Embryonic facial prominence (tissue), 1 donor: ENCODE data around the gene CFAP68.
A peak's percentile ranks its signal among the peaks of the same experiment; 100 is the strongest.
"Not testable (repeated sequence)": the region's sequence is repeated elsewhere in the genome, so short reads cannot be mapped to it uniquely, and the experiment has no call there.

ENCODE experiments used
- DNase-seq: peaks from one replicate; pipeline ENCODE4 v3.0.0-alpha.2; 2016; ENCODE audit errors: extremely low spot score

CFAP68 gene

DNA sequence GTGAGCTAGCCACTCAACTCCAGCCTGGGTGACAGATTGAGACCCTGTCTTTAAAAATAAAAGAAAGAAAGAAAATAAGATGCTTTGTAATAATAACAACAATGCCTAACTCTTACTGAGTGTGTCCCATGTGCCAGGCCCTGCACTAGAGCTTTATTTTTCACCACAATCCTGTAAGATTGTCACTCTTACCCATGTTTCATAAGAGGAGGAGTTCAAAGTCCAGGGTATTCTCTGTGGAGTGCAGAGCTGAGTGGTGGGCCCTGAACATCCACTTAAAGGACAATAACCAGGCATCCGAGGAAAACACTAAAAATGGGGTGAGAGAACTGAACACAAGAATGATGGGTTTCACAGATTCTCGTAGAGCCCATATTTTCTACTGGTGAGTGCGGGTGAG lies 38.4 kb downstream of the CFAP68 start:
- DNase-seq, result no peak

DNA sequence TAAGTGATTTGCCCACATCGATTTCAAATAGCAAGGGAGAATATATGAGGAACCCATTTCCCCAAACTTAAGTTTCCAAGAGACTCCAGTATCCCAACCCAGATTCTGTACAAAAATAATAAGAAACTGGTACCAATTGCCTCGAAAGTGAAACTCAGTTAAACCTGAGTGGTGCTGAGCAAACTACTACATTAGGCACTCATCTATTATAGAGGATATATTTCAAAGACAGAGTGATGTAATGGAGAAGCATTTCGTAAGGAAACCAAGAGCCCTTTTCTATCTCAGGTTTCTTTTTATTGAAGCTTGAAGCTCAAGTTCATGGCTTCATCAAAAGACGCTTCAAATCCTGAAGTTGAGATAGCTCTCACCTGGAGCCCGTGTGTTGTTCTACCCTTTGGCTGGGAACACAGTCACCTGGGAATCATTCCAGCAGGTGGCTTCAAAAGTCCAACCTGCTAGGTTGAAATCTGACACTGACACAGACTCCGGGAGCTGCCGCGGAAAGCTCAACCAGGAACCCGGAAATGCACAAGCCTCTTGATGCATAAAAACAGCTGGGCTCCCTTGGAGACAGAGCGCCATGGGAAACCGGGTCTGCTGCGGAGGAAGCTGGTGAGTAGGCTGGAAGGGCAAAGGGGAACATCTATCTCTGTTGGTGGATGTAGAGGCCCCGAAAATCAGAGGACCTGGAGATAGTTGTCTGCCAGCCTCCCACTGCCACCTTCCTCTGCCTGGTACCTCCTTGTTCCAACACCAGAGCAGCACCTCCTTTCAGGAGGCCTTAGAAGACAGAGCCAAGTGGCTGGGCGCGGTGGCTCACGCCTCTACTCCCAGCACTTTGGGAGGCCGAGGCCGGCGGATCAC lies 39.3 kb downstream of the CFAP68 start, which contains the start of gene C11orf52:
Gene C11orf52 (plus strand): TSS at position 524 of the 867 bp plus-strand sequence. CDS start 60 bp downstream, at position 584.
- DNase-seq, result no peak

DNA sequence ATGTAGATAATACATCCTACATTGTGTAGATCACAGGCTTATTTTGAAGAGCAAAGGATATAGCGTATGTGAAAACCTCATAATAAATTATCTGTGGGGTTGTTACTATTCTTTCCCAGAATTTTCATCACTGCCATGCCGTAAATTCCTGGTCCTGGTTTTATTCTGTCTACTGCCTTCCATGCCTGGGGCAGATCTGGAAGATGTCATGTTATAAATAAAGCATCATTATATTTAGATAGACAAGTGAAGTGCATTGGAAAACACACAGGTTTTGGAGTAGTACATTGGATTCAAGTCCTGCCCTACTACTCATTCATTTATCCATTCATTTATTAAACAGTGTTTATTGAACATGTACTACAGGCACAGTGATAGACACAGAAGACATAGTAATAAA lies 41.6 kb downstream of the CFAP68 start:
- DNase-seq, result no peak

DNA sequence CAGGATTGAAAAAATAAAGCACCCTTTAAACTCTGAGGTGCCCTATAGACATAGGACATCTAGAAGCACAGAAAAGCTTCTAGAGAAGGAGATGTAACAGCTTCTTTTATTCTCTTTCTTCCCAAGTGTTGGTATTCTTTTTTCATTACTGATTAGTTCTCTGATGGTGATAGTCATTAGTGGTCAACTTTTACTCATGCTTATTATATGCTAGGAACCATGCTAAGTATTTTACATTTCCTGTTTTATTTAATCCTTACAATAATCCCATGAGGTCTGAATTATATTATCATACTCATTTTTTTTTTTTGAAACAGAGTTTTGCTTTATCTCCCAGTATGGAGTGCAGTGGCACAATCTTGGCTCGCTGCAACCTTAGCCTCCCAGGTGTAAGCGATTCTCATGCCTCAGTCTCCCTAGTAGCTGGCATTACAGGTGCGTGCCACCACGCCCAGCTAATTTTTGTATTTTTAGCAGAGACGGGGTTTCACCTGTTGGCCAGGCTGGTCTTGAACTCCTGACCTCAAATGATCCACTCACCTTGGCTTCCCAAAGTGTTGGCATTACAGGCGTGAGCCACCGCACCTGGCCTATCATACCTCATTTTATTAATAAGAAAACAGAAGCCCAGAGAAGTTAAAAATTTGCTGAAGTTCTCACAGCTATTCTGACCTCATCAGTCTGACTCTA lies 42.3 kb downstream of the CFAP68 start:
- no peak for DNase-seq

DNA sequence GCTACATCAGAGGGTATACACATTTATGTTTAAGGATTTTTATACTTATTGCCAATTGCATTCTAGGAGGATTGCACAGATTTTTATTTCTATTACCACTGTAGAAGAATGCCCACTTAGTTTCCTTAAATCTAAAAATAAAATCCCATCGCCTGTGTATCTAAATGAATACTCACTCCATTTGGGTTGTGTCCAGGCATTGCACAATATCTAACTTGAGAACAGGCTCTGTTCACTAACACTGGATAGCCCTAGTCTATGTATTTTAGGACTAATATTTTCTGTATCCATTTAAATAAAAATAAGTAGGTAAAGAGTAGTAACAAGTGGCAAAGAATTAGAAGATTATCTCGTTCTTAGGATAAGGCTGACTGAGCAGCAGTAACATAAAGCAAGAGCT lies 43.5 kb downstream of the CFAP68 start:
- DNase-seq, result no peak

DNA sequence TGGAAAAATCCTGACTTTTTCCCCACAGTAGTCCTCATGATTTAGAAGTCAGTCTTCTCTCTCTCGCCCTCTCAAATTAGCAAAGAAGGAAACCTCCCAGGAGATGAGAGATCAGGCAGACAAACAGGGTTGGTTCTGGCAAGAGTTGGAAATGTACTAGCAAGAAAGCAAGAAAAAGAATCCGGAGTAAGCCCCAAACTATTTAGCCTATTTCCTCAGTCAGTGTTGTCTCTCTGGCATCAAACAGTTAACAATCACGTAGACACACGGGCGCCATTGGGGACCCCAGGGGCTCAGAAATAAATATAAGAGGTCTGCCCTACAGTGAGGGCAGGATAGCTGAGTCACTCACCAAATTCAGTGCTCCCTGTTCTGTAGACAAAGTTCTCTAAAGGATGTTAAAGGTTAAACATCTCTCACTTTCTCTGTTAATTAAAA lies 44.0 kb downstream of the CFAP68 start:
- DNase-seq, result no peak

DNA sequence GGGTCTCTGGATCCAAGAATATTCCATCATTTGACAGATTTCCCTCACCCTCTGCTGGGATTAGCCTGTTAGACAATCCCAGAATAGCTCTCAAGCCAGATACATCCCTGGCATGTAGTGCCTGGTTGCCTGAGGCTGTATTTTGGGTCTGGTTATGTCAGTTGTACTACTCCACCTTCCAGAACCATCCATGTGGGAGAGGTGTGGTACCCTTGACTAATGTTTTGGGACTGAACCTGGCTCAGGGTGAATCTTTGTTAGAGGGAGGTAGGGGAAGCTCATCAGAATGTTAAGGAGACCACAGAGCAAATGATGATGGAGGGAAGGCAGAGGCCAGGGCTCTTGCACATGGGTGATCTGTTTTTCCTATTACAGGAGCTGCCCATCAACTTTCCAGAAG lies 44.6 kb downstream of the CFAP68 start:
- DNase-seq, result no peak

DNA sequence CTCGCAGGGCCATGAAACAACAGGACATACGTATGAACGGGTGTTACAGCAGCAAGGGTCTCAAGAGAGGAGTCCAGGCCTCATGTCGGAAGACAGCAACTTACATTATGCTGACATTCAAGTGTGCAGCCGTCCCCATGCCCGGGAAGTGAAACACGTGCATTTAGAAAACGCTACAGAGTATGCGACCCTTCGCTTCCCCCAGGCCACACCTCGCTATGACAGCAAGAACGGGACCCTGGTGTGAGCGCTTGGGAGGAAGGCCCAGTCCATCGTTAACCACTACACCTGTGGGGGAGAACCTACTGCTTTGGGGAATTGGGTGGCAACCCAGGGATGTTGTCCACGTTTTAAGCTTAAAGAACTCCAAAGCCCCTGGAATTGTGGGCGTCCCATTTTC lies 46.6 kb downstream of the CFAP68 start:
- DNase-seq, result no peak

DNA sequence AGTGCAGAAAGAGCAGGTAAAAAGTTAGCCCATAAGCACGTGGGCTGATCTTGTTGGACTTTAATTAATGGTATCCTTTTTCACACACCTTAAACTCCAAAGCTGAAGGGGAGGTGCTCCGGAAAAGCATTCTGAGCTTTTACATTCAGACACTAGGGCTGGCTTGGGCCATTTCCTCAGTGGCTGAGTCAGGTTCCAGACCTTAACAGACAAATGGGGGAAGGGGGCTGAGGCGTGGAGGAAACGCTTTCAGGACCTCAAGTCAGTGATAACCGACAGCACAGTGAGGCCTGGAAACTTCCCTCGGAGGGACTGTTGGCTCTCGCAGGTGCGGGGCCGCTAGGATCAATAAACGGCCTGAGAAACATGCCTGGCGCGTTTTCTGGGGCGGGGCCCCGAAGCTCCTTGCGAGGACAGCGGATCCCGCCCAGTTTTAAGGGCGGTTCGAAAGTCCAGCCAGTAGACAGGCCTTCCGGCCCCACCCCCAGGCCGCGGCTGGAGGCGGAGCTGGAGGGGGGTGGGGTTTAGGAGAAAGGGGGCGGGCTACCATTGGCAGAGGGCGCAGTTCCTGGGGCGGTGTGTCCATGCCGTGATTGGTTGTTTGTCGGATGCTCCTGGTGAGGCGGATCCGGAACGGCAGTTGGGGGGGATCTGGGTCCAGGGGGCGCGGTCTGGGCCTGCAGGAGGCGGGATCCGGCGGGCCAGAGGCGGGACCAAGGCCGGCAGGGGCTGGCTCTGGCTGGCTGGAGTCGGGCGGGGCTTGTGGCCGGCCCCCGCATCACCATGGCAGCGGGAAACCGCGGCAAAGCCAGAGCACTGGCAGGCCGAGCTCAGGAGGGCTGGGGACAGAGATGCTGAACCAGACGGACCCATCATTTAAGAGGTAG lies 47.4 kb downstream of the CFAP68 start:
- peak; percentile 89 for DNase-seq

DNA sequence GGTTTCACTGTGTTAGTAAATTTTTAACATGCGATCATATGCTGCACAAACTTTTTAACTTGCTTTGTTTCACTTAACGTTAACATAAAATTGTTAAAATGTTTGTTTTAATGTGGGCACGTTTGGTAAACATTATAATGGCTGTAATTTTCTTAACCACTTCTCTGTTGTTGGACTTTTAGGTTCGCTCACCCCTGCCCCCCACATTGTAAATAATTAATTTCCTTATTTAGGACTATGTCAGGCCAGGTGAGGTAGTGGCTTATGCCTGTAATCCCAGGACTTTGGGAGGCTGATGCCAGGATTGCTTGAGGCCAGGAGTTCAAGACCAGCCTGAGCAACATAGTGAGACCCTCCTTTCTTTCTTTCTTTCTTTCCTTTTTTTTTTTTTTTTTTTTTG lies 51.1 kb downstream of the CFAP68 start:
- no peak for DNase-seq

DNA sequence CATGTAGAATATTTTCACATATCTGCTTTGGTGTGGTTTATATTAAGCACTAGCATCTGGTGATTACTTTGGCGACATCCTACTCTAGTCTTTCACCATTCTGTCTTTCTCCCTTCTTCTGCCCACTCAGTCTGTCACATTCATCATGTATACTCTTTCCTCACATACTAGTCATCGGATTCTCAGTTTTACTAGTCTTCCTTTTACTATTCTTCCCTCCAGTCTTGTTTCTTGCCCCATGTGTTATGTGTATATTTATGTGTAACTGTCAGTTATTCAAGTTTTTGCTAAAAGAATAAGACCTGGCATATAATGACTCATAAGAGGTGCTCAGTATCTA lies 53.2 kb downstream of the CFAP68 start:
- DNase-seq, result no peak

DNA sequence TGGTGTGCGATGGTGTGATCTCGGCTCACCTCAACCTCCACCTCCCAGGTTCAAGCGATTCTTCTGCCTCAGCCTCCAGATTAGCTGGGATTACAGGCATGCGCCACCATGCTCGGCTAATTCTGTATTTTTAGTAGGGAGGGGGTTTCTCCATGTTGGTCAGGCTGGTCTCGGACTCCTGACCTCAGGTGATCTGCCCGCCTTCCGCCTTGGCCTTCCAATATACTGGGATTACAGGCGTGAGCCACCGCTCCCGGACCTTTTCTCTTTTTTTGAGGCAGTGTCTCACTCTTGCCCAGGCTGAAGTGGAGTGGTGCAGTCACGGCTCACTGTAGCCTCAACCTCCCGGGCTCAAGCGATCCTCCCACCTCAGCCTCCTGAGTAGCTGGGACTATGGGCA lies 53.8 kb downstream of the CFAP68 start:
- not testable (repeated sequence) for DNase-seq

DNA sequence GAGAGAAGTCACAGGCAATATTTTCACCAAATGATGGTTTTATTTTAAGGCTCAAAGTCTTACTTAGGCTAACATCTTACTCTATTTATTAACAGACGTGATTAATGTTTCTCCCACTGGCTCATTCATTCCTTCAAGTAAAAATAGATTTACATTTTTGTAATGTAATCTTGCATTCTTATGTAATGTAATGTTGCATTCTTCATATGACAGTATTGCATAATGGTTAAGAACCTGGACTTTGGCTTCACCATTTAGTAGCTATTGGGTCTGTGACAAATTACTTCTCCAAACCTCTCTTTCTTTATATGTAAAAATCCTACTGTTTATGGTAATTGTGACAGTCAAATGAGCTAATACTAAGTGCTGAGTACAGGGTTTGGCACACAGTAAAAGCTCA lies 54.5 kb downstream of the CFAP68 start:
- DNase-seq, result no peak

DNA sequence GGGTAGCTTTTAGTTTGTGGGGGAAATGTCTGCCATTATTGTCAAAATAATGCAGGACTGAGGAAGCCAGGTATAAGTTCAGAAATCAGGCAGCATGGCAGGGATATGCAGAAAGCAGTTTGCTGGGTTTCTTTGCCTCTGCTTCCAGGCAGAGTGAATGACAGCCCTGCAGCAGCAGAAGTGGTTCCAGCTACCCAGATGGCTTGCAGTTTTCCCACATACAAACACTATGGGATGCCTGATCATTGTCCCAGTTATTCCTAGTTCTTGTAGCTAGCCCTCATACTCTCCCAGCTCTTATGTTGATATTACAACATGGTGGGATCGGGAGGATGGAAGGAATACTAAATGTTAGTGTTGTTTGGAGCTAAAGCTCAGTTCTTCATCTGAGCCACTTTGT lies 55.0 kb downstream of the CFAP68 start:
- no peak for DNase-seq
